Mammary epithelial cell (primary cell): Measurements from ENCODE around the gene MYMK.

ENCODE experiments used
- EZH2 ChIP-seq: IDR thresholded peaks from 2 replicates; pipeline ENCODE4 v1.6.1; 2012; ENCODE audit warnings: low read length, inconsistent platforms, borderline replicate concordance
- TF ChIP-seq, protein P1 (sequence below), 2 donors: IDR thresholded peaks in 1 of 2; conservative IDR thresholded peaks in 1 of 2; 2 replicates each; pipeline ENCODE4 v1.5.1; 2011 to 2012; ENCODE audit warnings: inconsistent platforms in 2 of 2, low read length in 2 of 2, mild to moderate bottlenecking in 2 of 2, control low read depth in 1 of 2, low read depth in 1 of 2; ENCODE audit not compliant: insufficient read depth in 1 of 2; ENCODE audit errors: extremely low read depth in 1 of 2

DNA sequence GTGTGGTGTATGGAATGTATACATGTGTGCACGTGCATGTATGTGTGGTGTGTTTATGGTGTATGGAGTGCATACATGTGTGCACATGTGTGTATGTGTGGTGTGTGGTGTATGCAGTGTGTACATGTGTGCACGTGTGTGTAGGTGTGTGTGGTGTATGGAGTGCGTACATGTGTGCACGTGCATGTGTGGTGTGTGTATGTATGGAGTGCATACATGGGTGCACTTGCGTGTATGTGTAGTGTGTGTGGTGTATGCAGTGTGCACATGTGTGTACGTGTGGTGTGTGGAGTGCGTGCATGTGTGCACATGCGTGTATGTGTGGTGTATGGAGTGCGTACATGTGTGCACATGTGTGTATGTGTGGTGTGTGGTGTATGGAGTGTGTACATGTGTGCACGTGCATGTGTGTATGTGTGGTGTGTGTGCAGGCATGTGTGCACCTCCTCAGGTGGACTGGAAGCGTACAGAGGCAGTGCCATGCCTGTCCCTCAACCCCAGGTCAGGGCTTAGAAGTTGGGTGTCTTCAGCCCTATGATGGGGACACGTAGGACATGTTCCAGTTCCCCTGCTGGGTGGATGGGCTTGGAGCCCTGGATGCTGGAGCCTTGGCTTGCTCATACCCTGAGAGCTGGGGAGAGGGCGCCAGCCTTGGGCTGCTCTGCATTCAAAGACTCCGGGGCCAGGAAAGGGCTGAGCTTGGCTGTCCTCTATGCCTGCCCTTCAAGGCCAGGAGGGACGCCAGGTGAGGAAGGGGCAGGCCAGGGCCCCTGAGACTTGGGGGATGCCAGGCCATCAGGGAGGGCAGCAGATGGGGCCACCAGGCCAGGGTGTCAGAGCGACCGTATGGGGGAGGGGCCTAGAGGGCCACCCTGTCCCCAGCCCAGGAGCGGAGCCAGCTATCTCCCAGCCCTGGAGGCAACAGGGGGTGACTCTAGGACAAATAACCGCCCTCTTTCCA lies 12.2 kb downstream of the MYMK start:
- TF ChIP-seq, protein P1, sequence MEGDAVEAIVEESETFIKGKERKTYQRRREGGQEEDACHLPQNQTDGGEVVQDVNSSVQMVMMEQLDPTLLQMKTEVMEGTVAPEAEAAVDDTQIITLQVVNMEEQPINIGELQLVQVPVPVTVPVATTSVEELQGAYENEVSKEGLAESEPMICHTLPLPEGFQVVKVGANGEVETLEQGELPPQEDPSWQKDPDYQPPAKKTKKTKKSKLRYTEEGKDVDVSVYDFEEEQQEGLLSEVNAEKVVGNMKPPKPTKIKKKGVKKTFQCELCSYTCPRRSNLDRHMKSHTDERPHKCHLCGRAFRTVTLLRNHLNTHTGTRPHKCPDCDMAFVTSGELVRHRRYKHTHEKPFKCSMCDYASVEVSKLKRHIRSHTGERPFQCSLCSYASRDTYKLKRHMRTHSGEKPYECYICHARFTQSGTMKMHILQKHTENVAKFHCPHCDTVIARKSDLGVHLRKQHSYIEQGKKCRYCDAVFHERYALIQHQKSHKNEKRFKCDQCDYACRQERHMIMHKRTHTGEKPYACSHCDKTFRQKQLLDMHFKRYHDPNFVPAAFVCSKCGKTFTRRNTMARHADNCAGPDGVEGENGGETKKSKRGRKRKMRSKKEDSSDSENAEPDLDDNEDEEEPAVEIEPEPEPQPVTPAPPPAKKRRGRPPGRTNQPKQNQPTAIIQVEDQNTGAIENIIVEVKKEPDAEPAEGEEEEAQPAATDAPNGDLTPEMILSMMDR (conservative IDR thresholded peaks at IDR 0.05 in 1 of 2, IDR thresholded peaks at IDR 0.05 in 1 of 2; ENCODE audit: extremely low read depth in 1 of 2, insufficient read depth in 1 of 2, low read depth in 1 of 2, low read length in 2 of 2) = no peak
- TF ChIP-seq EZH2 = no peak
